Measurements from ENCODE around the gene INPP1. TPM values are rescaled to one million over a fixed set of nuclear protein-coding genes. Genes with fewer than 3 reads are reported as not detected.

INPP1 gene
- total RNA-seq, 1 experiment from 2014 or later, result 4.3 TPM

DNA sequence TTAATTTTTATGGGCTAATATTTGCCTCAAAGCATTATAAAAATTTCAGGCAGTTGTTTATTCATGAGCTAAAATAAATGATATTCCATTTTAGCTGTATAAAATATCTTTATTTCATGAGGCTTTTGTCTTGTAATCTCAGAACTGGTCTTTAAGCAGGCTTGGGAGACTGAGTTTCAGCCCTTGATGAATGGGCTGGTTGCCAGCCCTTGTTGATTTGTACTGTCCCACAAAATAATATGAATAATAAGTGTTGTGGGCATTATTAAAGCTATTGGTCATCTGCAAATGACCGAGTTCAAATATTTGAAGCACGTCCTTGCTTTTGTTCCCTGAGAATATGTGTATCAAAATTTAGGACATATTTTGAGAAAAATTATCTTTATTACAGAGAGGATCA lies 18.2 kb downstream of the INPP1 start:
- Histone ChIP-seq H4K8ac (replicated peaks; ENCODE audit: insufficient read length, low read depth, low read length) (no peak overlapping the region), H2AK5ac (ENCODE audit: insufficient read length, low read length) (no peak overlapping the region), H4K5ac (ENCODE audit: insufficient read length, low read depth, low read length) (no peak overlapping the region), H3K56ac (ENCODE audit: insufficient read length, low read depth, low read length) (no peak overlapping the region), H3K79me2 (ENCODE audit: insufficient read depth, low read length) (no peaks in the 10 kb centered on the region), H3K27ac (ENCODE audit: insufficient read length, low read depth, low read length) (no peak overlapping the region), H3K27me3 (ENCODE audit: insufficient read depth, low read length) (no peaks in the 10 kb centered on the region), H2BK15ac (ENCODE audit: low read depth, low read length) (no peak overlapping the region), H4K20me1 (ENCODE audit: control insufficient read depth, insufficient read depth, insufficient read length) (no peaks in the 10 kb centered on the region), H3K9me3 (ENCODE audit: control insufficient read depth, low read depth, low read length) (no peaks in the 10 kb centered on the region), H2AFZ (ENCODE audit: low read length) (no peak overlapping the region), H3T11ph (ENCODE audit: low read length) (no peak overlapping the region), H2BK120ac (ENCODE audit: low read depth, low read length, poor library complexity, severe bottlenecking) (no peak overlapping the region), H3K9ac (ENCODE audit: extremely low read depth, insufficient read length, low read length) (no peak overlapping the region), H2BK5ac (ENCODE audit: insufficient read length, low read length) (no peak overlapping the region), H2BK12ac (ENCODE audit: insufficient read length, low read depth, low read length) (no peak overlapping the region), H3K23me2 (ENCODE audit: insufficient read length, low read depth, low read length, poor library complexity, severe bottlenecking) (no peaks in the 10 kb centered on the region), H3K79me1 (ENCODE audit: insufficient read depth, low read depth, low read length, poor library complexity, severe bottlenecking) (no peaks in the 10 kb centered on the region), H3K4me1 (ENCODE audit: insufficient read depth, low read length) (no peaks in the 10 kb centered on the region), H3K14ac (ENCODE audit: insufficient read depth, low read length) (no peak overlapping the region), H2BK20ac (ENCODE audit: low read depth, low read length, poor library complexity, severe bottlenecking) (no peak overlapping the region), H3K18ac (ENCODE audit: insufficient read length, low read depth, low read length) (no peak overlapping the region), H3K23ac (ENCODE audit: insufficient read length, low read depth, low read length) (no peak overlapping the region), H3K4me2 (ENCODE audit: insufficient read depth, insufficient read length, low read length) (no peak overlapping the region), H4K91ac (ENCODE audit: insufficient read length, low read depth, low read length) (no peak overlapping the region), H3K4ac (ENCODE audit: low read depth, low read length) (no peak overlapping the region)
- no peaks in the 10 kb centered on the region for H3K9me3 Mint-ChIP-seq
- no peak overlapping the region for H3K27ac Mint-ChIP-seq
- no peak for DNase-seq
- no CpG with 5 or more reads among the region's 2 CpGs for WGBS (ENCODE audit: extremely low coverage, insufficient read length, low lambda C conversion rate)
- peaks cover 3 to 6% of the 10 kb centered on the region in 2 experiments; a peak in 3 of 4 replicates for H3K4me1 Mint-ChIP-seq
- TF ChIP-seq CTCF (conservative IDR thresholded peaks at IDR 0.05), result no peak
- no peaks in the 10 kb centered on the region for H3K27me3 Mint-ChIP-seq (ENCODE audit: low read depth)
- H3K36me3 Mint-ChIP-seq (ENCODE audit: insufficient read depth in 1 of 3, low read depth in 3 of 3), result no peaks in the 10 kb centered on the region
- no peak overlapping the region for H3K4me3 Mint-ChIP-seq

Measured in H9 (cell line).